ENCODE measurements around the gene LRIT1. TPM values are rescaled to one million over a fixed set of nuclear protein-coding genes. Genes with fewer than 3 reads are reported as not detected.

LRIT1 gene
- total RNA-seq, 1 donor, result not detected

GRCh38 chr10:84235096-84235495, 6.2 kb downstream of the LRIT1 start:
- Histone ChIP-seq H3K36me3 (ENCODE audit: insufficient read depth, low read length) (no peaks in the 10 kb centered on the region), H3K27me3 (ENCODE audit: insufficient read depth, low read length) (no peaks in the 10 kb centered on the region), H3K4me2 (ENCODE audit: insufficient read depth, low read length) (no peak overlapping the region), H3K4me1 (ENCODE audit: insufficient read depth, low read length) (no peaks in the 10 kb centered on the region), H3K4me3 (ENCODE audit: insufficient read depth, low read length) (no peak overlapping the region), H4K20me1 (ENCODE audit: insufficient read depth, low read length) (no peaks in the 10 kb centered on the region), H3K9me3 (ENCODE audit: low read depth, low read length) (no peaks in the 10 kb centered on the region), H3K79me2 (ENCODE audit: insufficient read depth, low read length) (no peaks in the 10 kb centered on the region), H3K27ac (ENCODE audit: low read depth, low read length) (no peak overlapping the region), H2AFZ (ENCODE audit: low read length) (no peak overlapping the region)
- DNase-seq (ENCODE audit: insufficient read length, low spot score, missing footprints), result no peak
- TF ChIP-seq, protein P1, sequence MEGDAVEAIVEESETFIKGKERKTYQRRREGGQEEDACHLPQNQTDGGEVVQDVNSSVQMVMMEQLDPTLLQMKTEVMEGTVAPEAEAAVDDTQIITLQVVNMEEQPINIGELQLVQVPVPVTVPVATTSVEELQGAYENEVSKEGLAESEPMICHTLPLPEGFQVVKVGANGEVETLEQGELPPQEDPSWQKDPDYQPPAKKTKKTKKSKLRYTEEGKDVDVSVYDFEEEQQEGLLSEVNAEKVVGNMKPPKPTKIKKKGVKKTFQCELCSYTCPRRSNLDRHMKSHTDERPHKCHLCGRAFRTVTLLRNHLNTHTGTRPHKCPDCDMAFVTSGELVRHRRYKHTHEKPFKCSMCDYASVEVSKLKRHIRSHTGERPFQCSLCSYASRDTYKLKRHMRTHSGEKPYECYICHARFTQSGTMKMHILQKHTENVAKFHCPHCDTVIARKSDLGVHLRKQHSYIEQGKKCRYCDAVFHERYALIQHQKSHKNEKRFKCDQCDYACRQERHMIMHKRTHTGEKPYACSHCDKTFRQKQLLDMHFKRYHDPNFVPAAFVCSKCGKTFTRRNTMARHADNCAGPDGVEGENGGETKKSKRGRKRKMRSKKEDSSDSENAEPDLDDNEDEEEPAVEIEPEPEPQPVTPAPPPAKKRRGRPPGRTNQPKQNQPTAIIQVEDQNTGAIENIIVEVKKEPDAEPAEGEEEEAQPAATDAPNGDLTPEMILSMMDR (IDR thresholded peaks at IDR 0.05; ENCODE audit: extremely low read depth, low read depth, low read length), result no peak

DNA sequence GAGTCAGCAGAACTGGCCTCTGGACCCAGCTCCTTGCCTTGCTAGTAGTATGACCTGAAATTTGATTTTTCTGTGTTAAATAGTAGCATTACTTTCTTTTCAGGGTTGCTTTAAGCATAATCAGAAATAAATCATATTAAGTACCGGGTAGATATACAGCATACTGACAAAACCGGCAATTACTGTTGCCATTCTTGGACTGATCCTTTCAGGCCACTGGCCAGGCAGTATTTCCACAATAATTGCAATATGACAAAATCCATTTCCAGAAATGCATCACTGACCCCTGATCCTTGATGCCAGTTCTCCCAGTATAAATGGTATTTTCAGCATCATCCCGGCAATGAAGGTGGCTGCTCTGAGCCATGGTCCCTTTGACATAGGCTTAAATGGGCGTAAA, 6.9 kb downstream of the LRIT1 start:
- no peaks in the 10 kb centered on the region for H3K9me3 ChIP-seq (ENCODE audit: low read depth, low read length)
- no peaks in the 10 kb centered on the region for H3K36me3 ChIP-seq (ENCODE audit: insufficient read depth, low read length)
- no peak overlapping the region for H3K4me2 ChIP-seq (ENCODE audit: insufficient read depth, low read length)
- no peak overlapping the region for H3K27ac ChIP-seq (ENCODE audit: low read depth, low read length)
- TF ChIP-seq, protein P1 (IDR thresholded peaks at IDR 0.05; ENCODE audit: extremely low read depth, low read depth, low read length), result no peak
- no peaks in the 10 kb centered on the region for H3K27me3 ChIP-seq (ENCODE audit: insufficient read depth, low read length)
- no peaks in the 10 kb centered on the region for H3K79me2 ChIP-seq (ENCODE audit: insufficient read depth, low read length)
- H4K20me1 ChIP-seq (ENCODE audit: insufficient read depth, low read length), result no peaks in the 10 kb centered on the region
- no peak overlapping the region for H2AFZ ChIP-seq (ENCODE audit: low read length)
- H3K4me3 ChIP-seq (ENCODE audit: insufficient read depth, low read length), result no peak overlapping the region
- DNase-seq (ENCODE audit: insufficient read length, low spot score, missing footprints), result no peak
- no peaks in the 10 kb centered on the region for H3K4me1 ChIP-seq (ENCODE audit: insufficient read depth, low read length)

DNA sequence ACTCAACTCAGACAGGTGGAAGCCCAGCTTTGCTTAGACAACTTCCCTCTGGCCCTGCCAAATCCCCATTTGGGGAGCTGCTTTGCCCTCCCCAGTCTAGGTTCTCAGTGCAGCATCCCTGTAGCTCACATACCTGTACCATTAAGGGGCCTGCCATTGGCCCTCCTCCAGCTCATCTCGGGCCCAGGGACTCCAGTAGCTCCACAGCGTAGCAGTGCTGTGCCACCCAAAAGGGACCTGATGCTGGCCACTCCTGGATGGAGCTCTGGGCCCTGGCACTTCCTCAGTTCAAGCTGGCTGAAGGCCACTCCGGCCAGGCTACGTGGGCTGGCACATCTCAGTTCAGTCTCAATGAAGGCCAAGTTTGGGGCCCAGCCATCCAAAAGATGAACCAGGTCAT, 7.4 kb downstream of the LRIT1 start:
- Histone ChIP-seq H3K79me2 (ENCODE audit: insufficient read depth, low read length) (no peaks in the 10 kb centered on the region), H3K36me3 (ENCODE audit: insufficient read depth, low read length) (no peaks in the 10 kb centered on the region), H4K20me1 (ENCODE audit: insufficient read depth, low read length) (no peaks in the 10 kb centered on the region), H2AFZ (ENCODE audit: low read length) (no peak overlapping the region), H3K4me2 (ENCODE audit: insufficient read depth, low read length) (no peak overlapping the region), H3K27me3 (ENCODE audit: insufficient read depth, low read length) (no peaks in the 10 kb centered on the region), H3K9me3 (ENCODE audit: low read depth, low read length) (no peaks in the 10 kb centered on the region), H3K4me1 (ENCODE audit: insufficient read depth, low read length) (no peaks in the 10 kb centered on the region), H3K4me3 (ENCODE audit: insufficient read depth, low read length) (no peak overlapping the region), H3K27ac (ENCODE audit: low read depth, low read length) (no peak overlapping the region)
- DNase-seq (ENCODE audit: insufficient read length, low spot score, missing footprints), result no peak
- TF ChIP-seq, protein P1 (IDR thresholded peaks at IDR 0.05; ENCODE audit: extremely low read depth, low read depth, low read length), result no peak

- Histone ChIP-seq H2AFZ (ENCODE audit: low read length) (no peak overlapping the region), H3K27me3 (ENCODE audit: insufficient read depth, low read length) (no peaks in the 10 kb centered on the region), H4K20me1 (ENCODE audit: insufficient read depth, low read length) (no peaks in the 10 kb centered on the region), H3K79me2 (ENCODE audit: insufficient read depth, low read length) (no peaks in the 10 kb centered on the region), H3K27ac (ENCODE audit: low read depth, low read length) (no peak overlapping the region), H3K4me1 (ENCODE audit: insufficient read depth, low read length) (no peaks in the 10 kb centered on the region), H3K36me3 (ENCODE audit: insufficient read depth, low read length) (no peaks in the 10 kb centered on the region), H3K4me3 (ENCODE audit: insufficient read depth, low read length) (no peak overlapping the region), H3K9me3 (ENCODE audit: low read depth, low read length) (no peaks in the 10 kb centered on the region), H3K4me2 (ENCODE audit: insufficient read depth, low read length) (no peak overlapping the region)
- TF ChIP-seq, protein P1 (IDR thresholded peaks at IDR 0.05; ENCODE audit: extremely low read depth, low read depth, low read length), result no peak
- DNase-seq (ENCODE audit: insufficient read length, low spot score, missing footprints), result no peak
Observed at GRCh38 chr10:84232376-84232775, 9.0 kb downstream of the LRIT1 start.

Data from osteoblast (primary cell).